ENCODE results near the gene RGMA.

The RGMA gene

GRCh38 chr15:93057618-93058017, 31.4 kb downstream of the RGMA start:
- DNase-seq: no peak
- H3K27me3 Mint-ChIP-seq: peaks cover 26 to 63% of the 10 kb centered on the region in 2 donors
- H3K36me3 Mint-ChIP-seq (ENCODE audit: insufficient read depth): peaks cover 3% of the 10 kb centered on the region
- no peak for ATAC-seq (replicated peaks)
- peaks cover 0 to 5% of the 10 kb centered on the region in 2 donors for H3K4me1 Mint-ChIP-seq (ENCODE audit: low read depth in 2 of 2)
- no peaks in the 10 kb centered on the region for H3K9me3 Mint-ChIP-seq
- no peak overlapping the region for H3K27ac Mint-ChIP-seq
- no peak overlapping the region for H3K4me3 Mint-ChIP-seq

GRCh38 chr15:93056836-93057235, 32.2 kb downstream of the RGMA start:
- no peak overlapping the region for H3K4me3 Mint-ChIP-seq
- peaks cover 19 to 55% of the 10 kb centered on the region in 2 donors for H3K27me3 Mint-ChIP-seq
- no peak for DNase-seq
- peaks cover 3% of the 10 kb centered on the region for H3K36me3 Mint-ChIP-seq (ENCODE audit: insufficient read depth)
- peak overlapping the region in 1 of 2 donors; percentile 62 for H3K27ac Mint-ChIP-seq
- H3K4me1 Mint-ChIP-seq (ENCODE audit: low read depth in 2 of 2): peaks cover 0 to 5% of the 10 kb centered on the region in 2 donors
- no peak for ATAC-seq (replicated peaks)
- no peaks in the 10 kb centered on the region for H3K9me3 Mint-ChIP-seq

GRCh38 chr15:93055211-93055610, 33.8 kb downstream of the RGMA start:
- H3K4me1 Mint-ChIP-seq (ENCODE audit: low read depth in 2 of 2): peaks cover 5 to 8% of the 10 kb centered on the region in 2 donors
- no peak for ATAC-seq (replicated peaks)

GRCh38 chr15:93052090-93052879, 36.7 kb downstream of the RGMA start:
- no peak overlapping the region for H3K27ac Mint-ChIP-seq

More at GRCh38 chr15:93055211-93055610, 33.8 kb downstream of the RGMA start:
- Mint-ChIP-seq H3K27ac (peak overlapping the region in 1 of 2 donors; percentile 62), H3K27me3 (peaks cover 13 to 40% of the 10 kb centered on the region in 2 donors), H3K9me3 (no peaks in the 10 kb centered on the region), H3K4me3 (no peak overlapping the region), H3K36me3 (ENCODE audit: insufficient read depth) (peaks cover 3% of the 10 kb centered on the region)
- DNase-seq: no peak

GRCh38 chr15:93051236-93052089, 37.5 kb downstream of the RGMA start:
- Mint-ChIP-seq H3K27me3 (peaks cover 11% of the 10 kb centered on the region in 2 donors), H3K4me1 (ENCODE audit: low read depth in 2 of 2) (peaks cover 35 to 38% of the 10 kb centered on the region in 2 donors), H3K9me3 (peaks cover 0 to 1% of the 10 kb centered on the region in 2 donors), H3K36me3 (ENCODE audit: insufficient read depth) (peaks cover 1% of the 10 kb centered on the region), H3K4me3 (no peak overlapping the region), H3K27ac (peak overlapping the region; percentile 89 to 92)
- ATAC-seq (replicated peaks) (no peak), DNase-seq (no peak)

More at GRCh38 chr15:93052090-93052879, 36.7 kb downstream of the RGMA start:
- Mint-ChIP-seq H3K4me3 (no peak overlapping the region), H3K4me1 (ENCODE audit: low read depth in 2 of 2) (peaks cover 31 to 32% of the 10 kb centered on the region in 2 donors), H3K9me3 (no peaks in the 10 kb centered on the region), H3K27me3 (peaks cover 12 to 19% of the 10 kb centered on the region in 2 donors), H3K36me3 (ENCODE audit: insufficient read depth) (no peaks in the 10 kb centered on the region)
- peak in 1 of 3 experiments; percentile 26 for DNase-seq
- no peak for ATAC-seq (replicated peaks)

GRCh38 chr15:93050648-93051047, 38.4 kb downstream of the RGMA start:
- Mint-ChIP-seq H3K36me3 (ENCODE audit: insufficient read depth) (peaks cover 5% of the 10 kb centered on the region), H3K9me3 (peaks cover 0 to 9% of the 10 kb centered on the region in 2 donors), H3K4me3 (peak overlapping the region in 1 of 2 donors; percentile 41), H3K27ac (peak overlapping the region; percentile 89 to 92), H3K4me1 (ENCODE audit: low read depth in 2 of 2) (peaks cover 41 to 43% of the 10 kb centered on the region in 2 donors), H3K27me3 (peaks cover 3% of the 10 kb centered on the region in 2 donors)
- DNase-seq: no peak
- no peak for ATAC-seq (replicated peaks)

GRCh38 chr15:93049914-93050578, 39.0 kb downstream of the RGMA start:
- peaks cover 0 to 10% of the 10 kb centered on the region in 2 donors for H3K9me3 Mint-ChIP-seq
- H3K4me1 Mint-ChIP-seq (ENCODE audit: low read depth in 2 of 2): peaks cover 41 to 43% of the 10 kb centered on the region in 2 donors
- H3K4me3 Mint-ChIP-seq: peak overlapping the region; percentile 41 to 70
- peaks cover 5% of the 10 kb centered on the region for H3K36me3 Mint-ChIP-seq (ENCODE audit: insufficient read depth)
- no peaks in the 10 kb centered on the region for H3K27me3 Mint-ChIP-seq
- peak; percentile 60 for ATAC-seq (replicated peaks)
- H3K27ac Mint-ChIP-seq: peak overlapping the region; percentile 89 to 92
- peak; percentile 40 to 52 (median 45) for DNase-seq

GRCh38 chr15:93049233-93049632, 39.8 kb downstream of the RGMA start:
- Mint-ChIP-seq H3K4me3 (peak overlapping the region; percentile 41 to 70), H3K27ac (peak overlapping the region; percentile 89 to 92), H3K36me3 (ENCODE audit: insufficient read depth) (peaks cover 5% of the 10 kb centered on the region), H3K4me1 (ENCODE audit: low read depth in 2 of 2) (peaks cover 40 to 41% of the 10 kb centered on the region in 2 donors), H3K27me3 (no peaks in the 10 kb centered on the region), H3K9me3 (peaks cover 0 to 10% of the 10 kb centered on the region in 2 donors)
- ATAC-seq (replicated peaks): no peak
- DNase-seq: no peak

- no peak for DNase-seq
- H3K9me3 Mint-ChIP-seq: peaks cover 0 to 10% of the 10 kb centered on the region in 2 donors
- H3K36me3 Mint-ChIP-seq (ENCODE audit: insufficient read depth): peaks cover 5% of the 10 kb centered on the region
- H3K27ac Mint-ChIP-seq: peak overlapping the region; percentile 89 to 92
- H3K4me1 Mint-ChIP-seq (ENCODE audit: low read depth in 2 of 2): peaks cover 40 to 41% of the 10 kb centered on the region in 2 donors
- peak overlapping the region; percentile 41 to 70 for H3K4me3 Mint-ChIP-seq
- H3K27me3 Mint-ChIP-seq: no peaks in the 10 kb centered on the region
- ATAC-seq (replicated peaks): no peak
These were observed 40.3 kb downstream of the RGMA start for GRCh38 chr15:93048759-93049161.

- Mint-ChIP-seq H3K9me3 (peaks cover 0 to 10% of the 10 kb centered on the region in 2 donors), H3K27ac (peak overlapping the region; percentile 89 to 92), H3K36me3 (ENCODE audit: insufficient read depth) (peaks cover 5% of the 10 kb centered on the region), H3K27me3 (no peaks in the 10 kb centered on the region), H3K4me3 (peak overlapping the region in 1 of 2 donors; percentile 69), H3K4me1 (ENCODE audit: low read depth in 2 of 2) (peaks cover 40 to 41% of the 10 kb centered on the region in 2 donors)
- DNase-seq (no peak), ATAC-seq (replicated peaks) (no peak)
These were observed 40.6 kb downstream of the RGMA start for GRCh38 chr15:93048426-93048721.

GRCh38 chr15:93047621-93048425, 41.2 kb downstream of the RGMA start:
- H3K9me3 Mint-ChIP-seq: peaks cover 0 to 10% of the 10 kb centered on the region in 2 donors
- peak overlapping the region; percentile 65 to 69 for H3K4me3 Mint-ChIP-seq
- H3K27ac Mint-ChIP-seq: peak overlapping the region; percentile 89 to 92
- peaks cover 5% of the 10 kb centered on the region for H3K36me3 Mint-ChIP-seq (ENCODE audit: insufficient read depth)
- DNase-seq: peak; percentile 61 to 73 (median 72)
- H3K4me1 Mint-ChIP-seq (ENCODE audit: low read depth in 2 of 2): peaks cover 40 to 41% of the 10 kb centered on the region in 2 donors
- no peaks in the 10 kb centered on the region for H3K27me3 Mint-ChIP-seq
- peak; percentile 91 for ATAC-seq (replicated peaks)

- Mint-ChIP-seq H3K36me3 (ENCODE audit: insufficient read depth) (peaks cover 5% of the 10 kb centered on the region), H3K27me3 (no peaks in the 10 kb centered on the region), H3K4me1 (ENCODE audit: low read depth in 2 of 2) (peaks cover 40 to 41% of the 10 kb centered on the region in 2 donors), H3K27ac (peak overlapping the region; percentile 30 to 92), H3K9me3 (peaks cover 0 to 10% of the 10 kb centered on the region in 2 donors), H3K4me3 (peak overlapping the region; percentile 65 to 68)
- DNase-seq (no peak), ATAC-seq (replicated peaks) (no peak)
These were observed 42.3 kb downstream of the RGMA start for GRCh38 chr15:93046721-93047120.
